GM12873 (cell line): ENCODE measurements around the gene ABCA2.

Experiments
- TF ChIP-seq, protein P1 (sequence below): IDR thresholded peaks from 2 replicates; pipeline ENCODE4 v1.5.1; 2012; ENCODE audit warnings: low read depth, mild to moderate bottlenecking, moderate library complexity, low read length, control low read depth; ENCODE audit not compliant: insufficient read depth; ENCODE audit errors: missing control alignments

Gene ABCA2

GRCh38 chr9:137040568-137040967 lies 12.5 kb upstream of the ABCA2 start:
- TF ChIP-seq, protein P1, sequence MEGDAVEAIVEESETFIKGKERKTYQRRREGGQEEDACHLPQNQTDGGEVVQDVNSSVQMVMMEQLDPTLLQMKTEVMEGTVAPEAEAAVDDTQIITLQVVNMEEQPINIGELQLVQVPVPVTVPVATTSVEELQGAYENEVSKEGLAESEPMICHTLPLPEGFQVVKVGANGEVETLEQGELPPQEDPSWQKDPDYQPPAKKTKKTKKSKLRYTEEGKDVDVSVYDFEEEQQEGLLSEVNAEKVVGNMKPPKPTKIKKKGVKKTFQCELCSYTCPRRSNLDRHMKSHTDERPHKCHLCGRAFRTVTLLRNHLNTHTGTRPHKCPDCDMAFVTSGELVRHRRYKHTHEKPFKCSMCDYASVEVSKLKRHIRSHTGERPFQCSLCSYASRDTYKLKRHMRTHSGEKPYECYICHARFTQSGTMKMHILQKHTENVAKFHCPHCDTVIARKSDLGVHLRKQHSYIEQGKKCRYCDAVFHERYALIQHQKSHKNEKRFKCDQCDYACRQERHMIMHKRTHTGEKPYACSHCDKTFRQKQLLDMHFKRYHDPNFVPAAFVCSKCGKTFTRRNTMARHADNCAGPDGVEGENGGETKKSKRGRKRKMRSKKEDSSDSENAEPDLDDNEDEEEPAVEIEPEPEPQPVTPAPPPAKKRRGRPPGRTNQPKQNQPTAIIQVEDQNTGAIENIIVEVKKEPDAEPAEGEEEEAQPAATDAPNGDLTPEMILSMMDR = no peak

DNA sequence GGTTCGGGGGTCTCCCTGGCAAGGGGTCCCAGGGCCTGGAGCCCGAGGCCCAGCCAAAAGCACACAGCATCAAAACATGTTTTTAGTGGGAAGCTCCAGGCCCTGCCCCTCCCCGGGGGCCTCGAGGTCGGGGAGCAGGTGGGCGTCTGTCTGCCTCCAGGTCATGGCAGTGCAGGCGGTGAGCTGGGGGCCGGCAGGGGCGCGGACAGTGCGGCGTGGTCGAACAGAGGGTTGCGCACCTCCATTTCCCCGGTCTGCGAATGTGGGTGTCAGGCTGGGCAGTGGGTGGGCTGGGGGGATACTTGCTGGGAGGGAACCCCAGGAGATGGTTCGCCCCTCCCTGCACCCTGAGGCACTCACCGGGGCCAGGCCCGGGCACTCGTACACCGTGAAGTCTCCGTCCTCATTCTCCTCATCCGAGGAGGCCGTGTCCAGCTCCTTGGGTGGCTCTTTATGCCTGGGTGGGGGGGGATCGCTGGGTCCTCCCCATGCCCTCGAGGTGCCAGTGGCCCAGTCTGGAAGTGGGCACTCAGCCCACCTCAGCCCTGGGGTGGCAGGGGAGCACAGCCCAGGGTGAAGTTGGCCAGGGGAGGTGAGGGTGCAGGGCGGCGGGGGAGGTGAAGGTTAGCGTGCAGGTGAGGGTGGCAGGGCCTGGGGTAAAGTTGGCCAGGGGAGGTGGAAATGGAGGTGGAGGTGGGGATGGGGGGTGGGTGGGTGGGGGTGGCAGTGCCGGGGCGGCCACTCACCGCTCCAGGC lies 11.8 kb upstream of the ABCA2 start:
- TF ChIP-seq, protein P1 = no peak

DNA sequence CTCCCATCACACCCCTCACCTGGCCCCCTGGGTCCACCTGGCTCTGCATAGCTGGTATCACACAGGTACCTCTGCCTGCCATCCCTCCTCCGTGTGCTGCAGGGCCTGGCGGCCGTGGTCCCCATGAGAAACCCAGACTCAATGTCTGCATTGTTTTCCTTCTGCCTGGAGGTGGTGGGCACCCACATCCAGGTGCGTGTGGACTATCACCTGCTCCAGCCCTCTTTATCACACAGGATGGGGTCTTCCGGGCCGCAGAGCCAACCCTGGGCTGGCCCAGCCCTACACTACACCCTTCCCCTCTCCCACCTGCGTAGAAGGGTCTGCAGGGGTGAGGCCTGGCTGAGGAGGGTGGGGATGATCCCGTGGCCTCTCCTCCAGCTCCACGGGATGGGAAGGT lies 10.9 kb upstream of the ABCA2 start:
- TF ChIP-seq, protein P1 = no peak

DNA sequence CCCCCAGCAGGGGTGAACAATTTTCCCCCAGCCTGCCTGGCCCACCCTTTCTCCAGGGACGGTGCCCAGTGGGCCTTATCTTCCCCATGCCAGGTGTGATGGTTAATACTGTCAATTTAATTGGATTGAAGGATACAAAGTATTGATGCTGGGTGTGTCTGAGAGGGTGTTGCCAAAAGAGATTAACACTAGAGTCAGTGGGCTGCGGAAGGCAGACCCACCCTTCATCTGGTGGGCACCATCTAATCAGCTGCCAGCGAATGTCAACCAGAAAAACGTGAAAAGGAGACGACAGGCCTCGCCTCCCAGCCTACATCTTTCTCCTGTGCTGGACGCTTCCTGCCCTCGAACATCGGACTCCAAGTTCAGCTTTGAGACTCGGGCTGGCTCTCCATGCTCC lies 9.4 kb upstream of the ABCA2 start:
- TF ChIP-seq, protein P1 = no peak

DNA sequence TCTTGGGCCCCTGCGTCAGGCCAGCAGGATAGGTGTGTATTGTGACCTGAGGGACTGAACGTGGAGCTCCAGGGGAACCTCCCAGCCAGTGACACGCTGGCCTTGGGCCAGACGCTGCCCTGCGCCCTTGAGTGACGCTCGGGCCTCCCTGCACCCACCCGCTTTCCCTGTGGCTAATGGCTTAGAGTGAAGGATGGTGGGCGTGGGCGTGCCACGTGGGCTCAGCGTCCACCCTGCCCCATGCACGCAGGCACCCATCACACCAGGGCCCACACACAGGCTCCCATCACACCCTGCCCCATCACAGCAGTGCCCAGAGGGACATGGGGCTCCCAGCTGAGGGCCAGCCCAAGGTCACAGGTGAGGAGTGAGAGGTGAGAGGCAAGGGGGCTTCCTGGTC lies 9.0 kb upstream of the ABCA2 start:
- TF ChIP-seq, protein P1 = no peak

GRCh38 chr9:137035937-137036336 lies 7.9 kb upstream of the ABCA2 start:
- TF ChIP-seq, protein P1 = no peak

GRCh38 chr9:137035507-137035834 lies 7.4 kb upstream of the ABCA2 start:
- TF ChIP-seq, protein P1 = no peak
